Adrenal gland (tissue), 5 donors: ENCODE data around the gene AMBRA1.

Experiments
- CTCF ChIP-seq, 6 experiments: fragments of 450-650 bp in 4 of 6; fragments of 200-600 bp in 2 of 6; sonication (generic) in 1 of 6; IDR thresholded peaks; 1 replicate in 5 of 6; 2 replicates in 1 of 6; pipeline versions ENCODE4 v1.5.1 to v1.8.0; 2016 to 2021; ENCODE audit warnings: antibody characterized with exemption in 6 of 6, mild to moderate bottlenecking in 2 of 6, moderate library complexity in 1 of 6
- POLR2A ChIP-seq, 2 donors: fragments of 450-650 bp; IDR thresholded peaks; one replicate each; pipeline ENCODE4 v1.6.1; 2017; ENCODE audit warnings: antibody characterized with exemption in 2 of 2, mild to moderate bottlenecking in 2 of 2, moderate library complexity in 1 of 2
- donor health status: DM: no; HTN: no; CAD: no.

- TF ChIP-seq CTCF (IDR thresholded peaks at IDR 0.05) (peak in 1 of 6 experiments; percentile 3), POLR2A (IDR thresholded peaks at IDR 0.05) (no peak)
Measured at GRCh38 chr11:46534711-46535110, 59.1 kb downstream of the AMBRA1 start.
